Peyer's patch (tissue), 4 donors: ENCODE results near the gene CTR9.

Experiments
- POLR2A ChIP-seq, 2 donors: fragments of 450-650 bp; IDR thresholded peaks; one replicate each; pipeline ENCODE4 v1.5.1; 2017; ENCODE audit warnings: antibody characterized with exemption in 2 of 2, mild to moderate bottlenecking in 2 of 2, moderate library complexity in 2 of 2
- TF ChIP-seq, protein P1 (sequence below), 6 experiments: fragments of 450-650 bp in 4 of 6; fragments of 200-600 bp in 2 of 6; sonication (generic) in 1 of 6; IDR thresholded peaks; one replicate each; pipeline ENCODE4 v1.5.1; 2017 to 2019; ENCODE audit warnings: antibody characterized with exemption in 6 of 6, mild to moderate bottlenecking in 3 of 6, moderate library complexity in 1 of 6

DNA sequence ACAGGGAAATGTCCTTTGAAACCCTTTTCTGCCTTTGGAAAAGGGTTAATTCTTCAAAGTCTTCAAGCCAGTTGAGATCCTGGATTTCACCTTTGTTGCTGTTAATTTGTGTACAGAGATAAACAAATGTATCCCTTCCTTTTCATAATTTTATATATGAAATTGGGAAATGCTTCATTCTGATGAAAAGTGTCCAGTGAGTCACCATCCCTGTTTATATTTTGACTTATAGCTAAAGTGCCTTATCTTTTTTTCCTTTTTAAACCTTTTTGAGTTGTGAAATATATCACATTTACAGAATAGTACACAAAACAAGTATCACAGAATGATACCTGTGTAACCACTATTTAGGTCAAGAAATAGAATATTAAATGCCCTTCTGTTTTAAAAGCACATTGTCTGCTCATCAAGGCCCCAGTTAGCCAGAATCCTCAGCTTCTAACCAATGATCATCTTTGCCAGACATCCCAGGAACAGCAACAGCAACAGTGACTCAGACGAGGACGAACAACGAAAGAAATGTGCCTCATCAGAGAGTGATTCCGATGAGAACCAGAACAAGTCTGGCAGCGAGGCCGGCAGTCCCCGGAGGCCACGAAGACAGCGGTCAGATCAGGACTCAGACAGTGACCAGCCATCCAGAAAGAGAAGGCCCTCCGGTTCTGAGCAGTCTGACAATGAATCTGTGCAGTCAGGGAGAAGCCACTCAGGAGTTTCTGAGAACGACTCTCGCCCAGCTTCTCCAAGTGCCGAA lies 27.3 kb downstream of the CTR9 start:
- TF ChIP-seq, protein P1, sequence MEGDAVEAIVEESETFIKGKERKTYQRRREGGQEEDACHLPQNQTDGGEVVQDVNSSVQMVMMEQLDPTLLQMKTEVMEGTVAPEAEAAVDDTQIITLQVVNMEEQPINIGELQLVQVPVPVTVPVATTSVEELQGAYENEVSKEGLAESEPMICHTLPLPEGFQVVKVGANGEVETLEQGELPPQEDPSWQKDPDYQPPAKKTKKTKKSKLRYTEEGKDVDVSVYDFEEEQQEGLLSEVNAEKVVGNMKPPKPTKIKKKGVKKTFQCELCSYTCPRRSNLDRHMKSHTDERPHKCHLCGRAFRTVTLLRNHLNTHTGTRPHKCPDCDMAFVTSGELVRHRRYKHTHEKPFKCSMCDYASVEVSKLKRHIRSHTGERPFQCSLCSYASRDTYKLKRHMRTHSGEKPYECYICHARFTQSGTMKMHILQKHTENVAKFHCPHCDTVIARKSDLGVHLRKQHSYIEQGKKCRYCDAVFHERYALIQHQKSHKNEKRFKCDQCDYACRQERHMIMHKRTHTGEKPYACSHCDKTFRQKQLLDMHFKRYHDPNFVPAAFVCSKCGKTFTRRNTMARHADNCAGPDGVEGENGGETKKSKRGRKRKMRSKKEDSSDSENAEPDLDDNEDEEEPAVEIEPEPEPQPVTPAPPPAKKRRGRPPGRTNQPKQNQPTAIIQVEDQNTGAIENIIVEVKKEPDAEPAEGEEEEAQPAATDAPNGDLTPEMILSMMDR (IDR thresholded peaks at IDR 0.05): no peak
- TF ChIP-seq POLR2A (IDR thresholded peaks at IDR 0.05): no peak
